PC-3 (cell line): ENCODE data around the gene SRP68. TPM values are rescaled to one million over a fixed set of nuclear protein-coding genes. Genes with fewer than 3 reads are reported as not detected.

Experiments used
- ATAC-seq: fragments of 200-7000 bp; cut with Tn5 transposase; 2 replicates; pipeline ENCODE4 v1.9.1; 2020; ENCODE audit warnings: mild to moderate bottlenecking, moderate library complexity
- BruUV-seq: library from RNA; stranded (reverse); fragments of 400-500 nt; replicated peaks from 2 replicates; lab custom pipeline; 2021; lab: Mats Ljungman, UMichigan
- CTCF ChIA-PET: fragments of 300-600 bp; sonication (Branson Sonifier 250); formaldehyde crosslinking; loops from one replicate; lab custom pipeline; 2022; ENCODE audit warnings: antibody characterized with exemption; lab: Charles Lee
- POLR2A ChIA-PET: fragments of 300-600 bp; sonication (Branson Sonifier 250); formaldehyde crosslinking; loops from one replicate; lab custom pipeline; 2022; ENCODE audit warnings: antibody characterized with exemption; ENCODE audit not compliant: unreplicated experiment; lab: Charles Lee
- DNase-seq: peaks from one replicate; pipeline ENCODE4 v3.0.0-alpha.2; 2015
- H2AFZ ChIP-seq: fragments of 300-600 bp; sonication (generic); 2 replicates; pipeline ENCODE4 v1.6.0; 2016; ENCODE audit warnings: antibody characterized with exemption, low read length
- H3F3A ChIP-seq: fragments of 300-600 bp; sonication (generic); one replicate; pipeline ENCODE4 v1.6.0; 2017; ENCODE audit warnings: antibody characterized with exemption, low read length, control low read depth, mild to moderate bottlenecking; ENCODE audit not compliant: unreplicated experiment
- H3K27ac ChIP-seq: fragments of 300-600 bp; sonication (generic); 2 replicates; pipeline ENCODE4 v1.5.1; 2016; ENCODE audit warnings: mild to moderate bottlenecking, low read length
- H3K27me3 ChIP-seq: fragments of 300-600 bp; sonication (generic); 2 replicates; pipeline ENCODE4 v1.6.1; 2016; ENCODE audit warnings: low read length, mixed read lengths
- H3K36me3 ChIP-seq: fragments of 300-600 bp; sonication (generic); 2 replicates; pipeline ENCODE4 v1.6.1; 2016; ENCODE audit warnings: low read depth, mixed run types, low read length, mixed read lengths
- H3K4me1 ChIP-seq: fragments of 300-600 bp; sonication (generic); 2 replicates; pipeline ENCODE4 v1.5.1; 2016; ENCODE audit warnings: low read length; ENCODE audit not compliant: insufficient read depth
- H3K4me2 ChIP-seq: fragments of 300-600 bp; sonication (generic); 2 replicates; pipeline ENCODE4 v1.6.0; 2016; ENCODE audit warnings: low read length
- H3K4me3 ChIP-seq: fragments of 300-600 bp; sonication (generic); 2 replicates; pipeline ENCODE4 v1.5.1; 2016; ENCODE audit warnings: mild to moderate bottlenecking, low read length, mixed read lengths
- H3K79me2 ChIP-seq: fragments of 300-600 bp; sonication (generic); 2 replicates; pipeline ENCODE4 v1.6.1; 2017; ENCODE audit warnings: low read length, mixed read lengths
- H3K9ac ChIP-seq: fragments of 300-600 bp; sonication (generic); 2 replicates; pipeline ENCODE4 v1.6.0; 2016; ENCODE audit warnings: mild to moderate bottlenecking, low read length
- H3K9me2 ChIP-seq: fragments of 300-600 bp; sonication (generic); replicated peaks from 2 replicates; pipeline ENCODE4 v1.6.1; 2016; ENCODE audit warnings: mixed run types, low read length, mixed read lengths
- H3K9me3 ChIP-seq: fragments of 300-600 bp; sonication (generic); 2 replicates; pipeline ENCODE4 v1.6.1; 2016; ENCODE audit warnings: low read length, mixed read lengths
- H4K20me1 ChIP-seq: fragments of 300-600 bp; sonication (generic); 2 replicates; pipeline ENCODE4 v1.6.1; 2016; ENCODE audit warnings: low read length, mixed read lengths
- EZH2 ChIP-seq: fragments of 300-600 bp; sonication (generic); IDR thresholded peaks from one replicate; pipeline ENCODE4 v1.6.1; 2017; ENCODE audit warnings: antibody characterized with exemption, mild to moderate bottlenecking, low read length; ENCODE audit not compliant: unreplicated experiment
- EZH2phosphoT487 ChIP-seq: fragments of 300-600 bp; sonication (generic); IDR thresholded peaks from 2 replicates; pipeline ENCODE4 v1.6.1; 2018; ENCODE audit warnings: mild to moderate bottlenecking, antibody characterized with exemption, low read length, borderline replicate concordance
- intact Hi-C: fragments of 100-400 bp; cut with micrococcal nuclease; formaldehyde crosslinking; loops from 2 replicates; pipeline ENCODE4 v1.9.0; 2023
- total RNA-seq: library from RNA; depleted of rRNA; stranded (reverse); fragments of >200 nt; gene quantifications from 2 replicates; pipeline ENCODE4 v1.2.3, GENCODE V29; 2014
- TF ChIP-seq, protein P1 (sequence below): fragments of 300-600 bp; sonication (generic); conservative IDR thresholded peaks from 2 replicates; pipeline ENCODE4 v1.5.1; 2017; ENCODE audit warnings: antibody characterized with exemption, low read depth, mild to moderate bottlenecking, low read length

The SRP68 gene
- total RNA-seq, 1 experiment from 2014 or later, result 60.8 TPM

- CTCF ChIA-PET, result interaction anchor here (0.6 to 1.1 kb wide), 2 partner anchors 9 to 883 kb away, joined by 3 to 7 read pairs; no protein-coding TSS in a partner anchor
Measured at GRCh38 chr17:76027159-76027839, 45.0 kb downstream of the SRP68 start, which contains the start of gene EVPL. Gene EVPL, minus strand, starts transcription at chr17:76027306. Its CDS starts 108 bp downstream, at chr17:76027198.

DNA sequence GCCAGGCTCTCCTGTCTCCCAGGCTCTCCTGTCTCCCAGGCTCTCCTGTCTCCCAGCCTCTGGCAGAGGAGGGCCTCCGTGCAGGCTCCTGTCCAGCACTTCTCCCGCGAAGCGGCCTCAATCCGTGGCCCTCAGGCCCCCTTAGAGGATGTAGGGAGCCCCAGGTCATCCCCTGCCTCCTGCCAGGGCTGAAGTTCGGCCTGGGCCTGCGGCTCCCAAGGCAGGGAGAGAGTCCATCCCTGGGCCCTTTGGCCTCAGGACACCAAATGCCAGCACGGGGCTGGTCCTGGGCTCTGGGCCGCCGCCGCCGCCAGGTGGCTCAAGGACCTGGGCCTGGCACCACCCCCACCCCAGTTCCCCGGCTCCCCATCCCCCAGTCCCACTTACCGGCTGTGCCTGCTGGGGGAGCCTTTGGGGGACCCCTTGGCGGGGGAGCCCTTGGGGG is 45.6 kb downstream of the SRP68 start:
- Histone ChIP-seq H3K9me2 (no peaks in the 10 kb centered on the region), H3K27me3 (no peaks in the 10 kb centered on the region), H3K27ac (peak overlapping the region; percentile 55), H3K36me3 (peaks cover 7% of the 10 kb centered on the region; the same call in 1 of the 2 replicates), H3K4me1 (peaks cover 21% of the 10 kb centered on the region), H3K4me2 (peak overlapping the region; percentile 88), H3F3A (no peaks in the 10 kb centered on the region), H2AFZ (peak overlapping the region; percentile 86), H3K79me2 (peaks cover 32% of the 10 kb centered on the region), H3K9ac (peak overlapping the region; percentile 82), H3K9me3 (no peaks in the 10 kb centered on the region), H4K20me1 (0 out of 2 replicates have a peak, but pooled peaks cover 3% of the 10 kb centered on the region), H3K4me3 (peak overlapping the region; percentile 91)
- ATAC-seq, result peak; percentile 61
- BruUV-seq, result TSS peak; percentile 57
- TF ChIP-seq EZH2phosphoT487 (no peak), EZH2 (no peak)
- TF ChIP-seq, protein P1, sequence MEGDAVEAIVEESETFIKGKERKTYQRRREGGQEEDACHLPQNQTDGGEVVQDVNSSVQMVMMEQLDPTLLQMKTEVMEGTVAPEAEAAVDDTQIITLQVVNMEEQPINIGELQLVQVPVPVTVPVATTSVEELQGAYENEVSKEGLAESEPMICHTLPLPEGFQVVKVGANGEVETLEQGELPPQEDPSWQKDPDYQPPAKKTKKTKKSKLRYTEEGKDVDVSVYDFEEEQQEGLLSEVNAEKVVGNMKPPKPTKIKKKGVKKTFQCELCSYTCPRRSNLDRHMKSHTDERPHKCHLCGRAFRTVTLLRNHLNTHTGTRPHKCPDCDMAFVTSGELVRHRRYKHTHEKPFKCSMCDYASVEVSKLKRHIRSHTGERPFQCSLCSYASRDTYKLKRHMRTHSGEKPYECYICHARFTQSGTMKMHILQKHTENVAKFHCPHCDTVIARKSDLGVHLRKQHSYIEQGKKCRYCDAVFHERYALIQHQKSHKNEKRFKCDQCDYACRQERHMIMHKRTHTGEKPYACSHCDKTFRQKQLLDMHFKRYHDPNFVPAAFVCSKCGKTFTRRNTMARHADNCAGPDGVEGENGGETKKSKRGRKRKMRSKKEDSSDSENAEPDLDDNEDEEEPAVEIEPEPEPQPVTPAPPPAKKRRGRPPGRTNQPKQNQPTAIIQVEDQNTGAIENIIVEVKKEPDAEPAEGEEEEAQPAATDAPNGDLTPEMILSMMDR, result no peak
- intact Hi-C loops, result loop anchor here (5.0 kb wide), 1 partner anchor 46 kb away; the partner anchor contains the start of genes GALR2 and SRP68
- ChIA-PET POLR2A (interaction anchor here (0.6 kb wide), 1 partner anchor 181 kb away, joined by 3 read pairs; no protein-coding TSS in a partner anchor), CTCF (interaction anchor here (0.6 to 1.1 kb wide), 2 partner anchors 9 to 882 kb away, joined by 3 to 7 read pairs; no protein-coding TSS in a partner anchor)
- DNase-seq, result peak; percentile 27

More at GRCh38 chr17:76027159-76027839, 45.0 kb downstream of the SRP68 start, which contains the start of gene EVPL:
- Histone ChIP-seq H3F3A (no peaks in the 10 kb centered on the region), H3K9me3 (no peaks in the 10 kb centered on the region), H3K9me2 (no peaks in the 10 kb centered on the region), H2AFZ (peak within 1 kb of the TSS; percentile 86), H3K4me3 (peak within 1 kb of the TSS; percentile 91), H3K36me3 (peaks cover 7% of the 10 kb centered on the region; the same call in 1 of the 2 replicates), H3K27me3 (no peaks in the 10 kb centered on the region), H3K9ac (peak within 1 kb of the TSS; percentile 82), H3K27ac (peak within 1 kb of the TSS; percentile 55), H4K20me1 (0 out of 2 replicates have a peak, but pooled peaks cover 3% of the 10 kb centered on the region), H3K4me1 (peaks cover 21% of the 10 kb centered on the region), H3K4me2 (peak within 1 kb of the TSS; percentile 88), H3K79me2 (peaks cover 32% of the 10 kb centered on the region)
- BruUV-seq, result TSS peak; percentile 26
- DNase-seq (peak; percentile 98), ATAC-seq (peak; percentile 94)
- POLR2A ChIA-PET, result interaction anchor here (0.6 kb wide), 1 partner anchor 181 kb away, joined by 3 read pairs; no protein-coding TSS in a partner anchor
- TF ChIP-seq EZH2 (no peak), EZH2phosphoT487 (no peak)
- TF ChIP-seq, protein P1, result no peak
- intact Hi-C loops, result loop anchor here (5.0 kb wide), 1 partner anchor 45 kb away; the partner anchor contains the start of genes GALR2 and SRP68
